ENCODE data around the gene GMDS.

The GMDS gene

DNA sequence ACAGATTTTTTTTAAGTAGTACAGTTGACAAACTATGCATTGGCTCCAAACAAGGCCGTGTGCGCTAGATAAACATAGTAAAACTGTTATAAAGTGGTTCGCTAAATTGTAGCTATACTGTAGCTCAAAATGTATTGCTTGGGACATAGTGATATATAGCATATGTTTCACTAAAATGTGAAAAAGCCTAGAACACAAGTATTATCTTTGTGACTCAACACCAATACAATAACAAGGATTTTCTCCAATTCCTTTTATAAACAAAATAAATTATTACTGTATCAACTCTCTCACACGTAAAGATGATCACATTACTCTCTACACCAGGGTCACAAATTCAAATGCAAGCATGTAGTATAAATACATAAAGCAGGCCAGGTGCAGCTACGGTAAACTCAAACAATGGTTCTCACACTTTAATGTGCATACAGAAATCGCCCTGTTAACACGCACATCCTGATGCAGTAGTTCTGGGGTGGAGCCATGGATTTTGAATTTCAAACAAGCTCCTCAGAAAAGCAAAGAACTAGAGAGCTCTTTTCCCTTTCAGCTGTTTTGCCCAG lies 214.6 kb downstream of the GMDS start:
- no peak for DNase-seq

DNA sequence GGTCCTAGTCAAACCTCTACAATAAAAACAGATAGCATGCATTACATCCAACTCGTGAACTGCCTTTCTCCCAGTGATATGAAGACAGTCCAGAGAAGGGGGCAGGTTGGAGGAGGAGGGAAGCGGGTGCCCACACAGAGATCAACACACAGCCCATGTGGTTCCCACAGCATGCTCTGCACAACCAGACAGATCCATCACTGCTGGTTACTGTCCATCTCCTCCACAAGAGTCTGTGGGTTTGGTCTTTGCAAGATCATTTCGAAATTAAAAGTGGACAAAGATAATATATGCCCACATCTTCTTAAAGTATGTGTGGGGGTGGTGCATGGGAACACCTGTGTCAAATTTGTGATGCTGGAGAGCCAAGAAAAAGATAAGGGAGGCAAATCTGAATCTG lies 215.5 kb downstream of the GMDS start:
- DNase-seq, result no peak

DNA sequence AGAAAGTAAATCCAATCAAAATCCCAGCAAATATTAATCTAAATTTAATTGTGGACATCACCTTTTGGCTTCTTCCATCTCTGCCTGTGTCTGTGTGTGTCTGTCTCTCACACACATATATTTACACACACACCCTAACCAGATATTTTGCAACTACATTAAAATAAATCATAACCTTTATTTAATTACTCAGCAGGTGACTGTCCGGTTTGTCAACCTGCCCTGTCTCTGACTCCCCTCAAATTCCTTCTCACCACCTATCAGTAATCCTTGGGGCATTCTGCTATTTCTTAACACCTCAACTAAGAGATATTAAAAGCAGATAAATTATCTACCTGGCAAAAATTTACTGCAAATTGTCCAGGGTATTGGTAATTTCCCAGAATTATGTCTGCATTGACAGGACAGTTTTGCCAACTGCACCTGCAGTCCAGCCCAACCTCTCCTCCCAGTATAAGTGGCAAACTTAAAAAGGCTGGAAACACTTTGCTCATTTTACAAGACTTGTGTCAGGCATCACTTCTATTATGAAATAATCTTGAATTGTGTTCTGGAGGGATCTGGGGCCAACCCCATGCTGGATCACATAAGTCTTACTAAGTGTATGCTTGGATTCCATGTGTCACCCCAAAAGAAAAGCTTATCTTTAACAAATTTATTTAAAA lies 216.1 kb downstream of the GMDS start:
- no peak for DNase-seq

DNA sequence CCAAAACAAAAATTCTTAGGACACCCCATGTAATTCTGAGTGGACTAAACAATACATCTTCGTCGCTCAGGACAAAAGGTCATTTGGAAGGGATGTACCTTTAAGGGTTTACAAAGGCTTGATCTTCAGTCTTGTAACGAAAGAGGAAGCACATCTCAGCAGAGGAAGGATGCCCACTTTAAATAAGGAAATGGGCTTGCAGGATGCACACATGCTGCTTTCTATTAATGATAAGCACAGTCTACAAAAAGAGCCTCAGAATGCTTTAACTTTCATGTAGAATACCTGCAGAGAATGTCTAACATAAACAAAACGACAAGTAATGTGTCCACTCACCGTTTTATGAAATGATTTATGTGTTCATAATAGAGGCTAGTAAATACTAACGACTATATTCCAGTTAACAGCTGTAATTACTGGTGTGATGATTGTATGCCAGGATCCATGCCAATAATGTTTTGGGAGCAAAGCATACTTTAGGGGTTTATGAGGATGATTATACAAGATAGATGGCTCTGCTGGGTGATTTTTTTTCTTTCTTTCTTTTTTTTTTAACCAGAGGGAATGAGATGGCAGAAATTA lies 216.9 kb downstream of the GMDS start:
- DNase-seq, result peak in 1 of 5 experiments; percentile 19

DNA sequence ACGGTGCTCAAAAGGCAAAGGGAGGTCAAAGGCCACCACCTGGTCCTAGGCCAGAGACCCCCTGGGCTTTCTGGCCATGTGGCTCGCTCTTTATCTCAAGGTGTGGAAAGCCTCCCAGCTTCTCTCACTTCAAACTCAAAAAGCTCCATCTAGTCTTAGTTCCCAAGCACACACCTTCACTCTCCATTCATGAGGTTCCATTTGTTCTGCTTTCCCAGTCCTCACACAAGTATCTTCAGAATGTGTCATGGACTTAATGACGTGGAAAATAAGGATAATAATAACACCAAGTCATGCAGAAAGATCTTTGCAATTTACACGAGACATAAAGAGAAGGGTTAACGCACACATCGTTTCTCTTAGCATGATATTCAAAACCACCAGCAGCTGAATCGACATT lies 219.3 kb downstream of the GMDS start:
- no peak for DNase-seq

DNA sequence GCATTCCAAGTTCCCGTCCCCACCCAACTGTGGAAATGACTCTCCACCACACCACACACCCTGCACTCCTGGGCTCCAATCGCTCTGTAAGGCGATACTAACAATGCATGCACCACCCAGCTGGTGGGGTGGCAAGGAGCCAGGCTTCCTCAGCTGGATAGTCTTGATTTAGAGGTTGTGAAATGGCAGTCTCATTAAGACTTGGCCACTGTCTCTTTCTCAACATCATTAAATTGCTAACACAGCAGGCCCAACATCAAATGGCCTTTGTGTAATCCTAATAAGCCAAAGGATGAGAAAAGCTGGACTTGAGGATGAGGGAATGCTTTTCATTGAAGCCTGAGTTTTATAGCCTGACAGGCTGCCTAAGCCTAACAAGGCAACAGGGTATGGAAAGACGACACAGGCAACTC lies 223.7 kb downstream of the GMDS start:
- DNase-seq, result no peak

DNA sequence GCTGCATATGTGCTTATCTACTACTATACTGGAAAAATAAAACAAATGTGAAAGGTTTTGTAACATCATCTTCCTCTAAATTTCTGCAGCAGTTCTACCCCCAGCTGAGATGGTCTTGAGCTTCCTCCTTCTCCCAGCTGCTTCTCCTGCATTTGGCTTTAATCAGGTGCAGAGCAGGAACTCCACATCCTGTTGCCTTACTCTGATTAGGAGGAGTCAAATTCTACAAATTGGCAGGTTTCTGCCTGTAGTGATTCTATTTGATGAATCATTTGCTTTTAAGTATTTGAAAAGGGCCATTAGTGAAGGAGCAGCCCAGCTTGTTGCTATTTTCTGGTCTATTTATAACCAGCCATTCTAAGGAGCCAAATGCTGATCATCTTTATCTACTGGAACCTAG lies 224.5 kb downstream of the GMDS start:
- no peak for DNase-seq

DNA sequence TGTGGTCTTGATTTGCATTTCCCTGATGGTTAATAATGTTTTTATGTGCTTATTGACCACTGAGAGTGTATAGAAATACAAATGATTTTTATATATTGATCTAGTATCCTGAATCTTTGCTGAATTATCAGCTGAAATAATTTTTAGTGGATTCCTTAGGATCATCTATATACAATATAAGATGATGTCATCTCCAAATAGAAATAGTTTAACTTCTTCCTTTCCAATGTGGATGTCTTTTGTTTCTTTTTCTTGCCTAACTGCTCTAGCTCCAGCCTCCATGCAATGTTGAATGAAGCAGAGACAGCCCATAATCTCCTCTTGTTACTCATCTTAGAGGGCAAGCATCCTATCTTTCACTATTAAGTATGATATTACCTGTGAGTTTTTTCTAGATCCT lies 226.4 kb downstream of the GMDS start:
- no peak for DNase-seq

DNA sequence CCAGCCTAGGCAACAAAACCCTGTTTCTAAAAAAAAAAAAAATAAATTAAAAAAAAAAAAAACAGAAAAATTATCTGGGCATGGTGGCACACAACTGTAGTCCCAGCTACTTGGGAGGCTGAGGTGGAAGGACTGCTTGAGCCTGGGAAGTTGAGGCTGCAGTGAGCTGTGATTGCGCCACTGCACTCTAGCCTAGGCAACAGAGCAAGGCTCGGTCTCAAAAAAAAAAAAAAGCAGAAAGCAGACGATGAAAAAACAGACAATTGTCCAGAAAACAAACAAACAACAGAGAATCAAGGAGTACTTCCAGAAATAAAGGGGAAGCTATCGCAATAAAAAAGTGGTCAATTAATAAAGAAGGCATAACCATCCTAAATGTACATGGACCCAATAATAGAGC lies 229.4 kb downstream of the GMDS start:
- no peak for DNase-seq

DNA sequence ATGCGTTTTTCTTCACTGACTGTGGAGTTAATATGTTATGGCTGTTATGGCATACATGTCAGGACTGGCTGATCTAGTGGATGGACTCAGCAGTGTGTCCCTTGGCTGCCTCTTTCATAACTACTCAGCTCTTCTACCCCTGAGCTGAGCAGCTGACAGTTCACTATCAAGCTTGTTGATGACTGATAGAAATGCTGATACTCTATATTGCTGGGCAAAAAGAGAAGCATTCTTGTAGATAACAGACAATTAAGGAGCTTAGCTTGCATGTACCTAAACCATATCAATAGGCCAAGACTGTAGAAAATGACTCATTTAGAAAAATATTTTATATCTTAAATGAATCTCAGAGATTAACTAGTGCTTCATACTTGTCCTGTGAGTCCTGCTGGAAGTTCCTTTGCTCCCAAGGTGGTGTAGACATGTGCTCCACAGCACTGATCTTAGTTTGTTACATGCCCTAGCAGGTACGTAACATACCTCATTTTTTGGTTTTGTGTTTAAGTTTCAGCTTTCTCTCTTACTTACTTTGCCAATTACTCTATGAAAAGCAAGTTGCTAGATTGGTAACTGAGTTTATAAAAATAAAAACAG lies 236.9 kb downstream of the GMDS start:
- no peak for DNase-seq

DNA sequence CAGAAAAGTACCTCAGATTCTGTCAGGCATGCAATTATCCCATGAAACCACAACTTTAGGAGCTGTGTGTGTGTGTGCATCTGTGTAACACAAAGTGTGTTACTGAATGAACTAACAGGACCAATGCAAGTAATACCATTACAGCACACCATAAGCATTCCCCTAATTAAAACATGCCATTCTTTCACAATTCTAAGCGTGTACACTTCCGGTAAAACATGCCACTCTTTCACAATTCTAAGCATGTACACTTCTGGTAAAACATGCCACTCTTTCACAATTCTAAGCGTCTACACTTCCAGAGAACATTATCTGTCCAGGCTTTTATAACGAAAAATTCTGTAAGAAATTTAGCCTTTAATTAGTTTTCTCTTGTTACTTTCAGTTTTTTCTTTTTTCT lies 238.2 kb downstream of the GMDS start:
- DNase-seq, result no peak

DNA sequence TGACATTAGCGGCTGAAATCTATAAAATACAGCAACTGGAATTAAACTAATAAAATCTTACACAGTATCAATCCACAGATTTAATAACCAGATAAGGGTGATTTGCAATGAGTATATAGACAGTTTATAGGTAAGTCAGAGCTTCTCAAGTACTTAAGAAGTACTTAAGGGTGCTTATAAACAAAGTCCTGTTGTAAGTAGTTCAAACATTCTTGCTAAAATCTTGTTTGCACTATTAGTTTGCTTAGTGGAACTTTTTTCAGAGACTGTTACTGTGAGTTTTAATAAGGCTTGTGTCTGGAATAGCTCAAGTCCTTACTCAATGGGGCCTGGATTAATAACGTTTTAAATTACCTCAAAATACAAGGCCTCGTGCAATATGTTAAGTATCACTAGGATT lies 240.5 kb downstream of the GMDS start:
- no peak for DNase-seq

DNA sequence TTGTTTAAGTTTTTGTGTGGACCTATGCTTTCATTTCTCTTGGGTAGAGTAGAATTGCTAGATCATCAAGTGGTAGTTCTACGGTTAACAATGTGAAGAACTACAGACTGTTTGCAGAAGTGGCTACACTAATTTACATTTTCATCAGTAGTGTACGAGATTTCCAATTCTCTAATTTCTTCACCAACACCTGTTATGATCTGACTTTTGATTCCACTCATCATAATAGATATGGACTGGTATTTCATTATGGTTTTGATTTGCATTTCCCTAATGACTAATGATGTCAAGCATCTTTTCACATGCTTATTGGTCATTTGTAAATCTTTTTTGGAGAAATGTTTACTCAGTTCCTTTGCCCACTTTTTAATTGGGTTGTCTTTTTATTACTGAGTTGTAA lies 244.4 kb downstream of the GMDS start:
- DNase-seq, result no peak

DNA sequence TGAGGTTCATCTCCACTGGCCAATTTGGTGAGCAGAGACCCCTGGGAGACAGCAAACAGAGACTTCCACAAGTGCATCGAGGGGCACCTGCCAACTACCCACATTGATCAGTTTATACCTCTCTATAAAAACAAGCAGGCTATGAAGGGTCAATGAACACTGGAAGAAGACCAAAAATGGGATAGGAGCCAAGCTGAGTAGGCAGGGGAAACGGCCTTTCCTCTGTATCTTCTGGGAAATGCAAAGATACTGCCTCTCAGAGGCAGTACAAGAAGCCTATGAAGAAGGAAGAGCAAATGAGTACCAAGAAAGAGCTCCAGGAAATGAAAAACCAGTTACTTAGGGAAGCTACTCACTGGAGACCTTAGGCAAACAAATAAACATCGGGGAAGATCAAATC lies 247.7 kb downstream of the GMDS start:
- DNase-seq, result no peak

DNA sequence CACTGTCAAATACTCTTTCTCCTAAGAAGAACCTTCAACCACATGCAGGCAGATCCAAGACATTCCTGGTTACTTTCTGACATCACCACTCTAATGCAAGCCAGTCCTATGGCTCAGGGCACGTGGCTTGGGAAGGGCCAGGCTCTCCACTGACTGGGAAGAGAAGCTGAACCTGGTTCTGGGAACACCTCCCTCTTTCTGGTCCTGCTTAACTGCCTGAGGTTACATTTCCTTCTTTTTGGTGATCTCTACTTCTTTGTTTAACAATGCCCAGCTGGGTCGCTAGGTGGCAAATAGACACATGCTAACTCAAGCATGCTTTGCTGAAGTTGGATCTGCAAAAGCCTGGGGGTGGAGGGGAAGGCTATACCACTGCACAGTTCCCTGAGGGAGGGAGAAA lies 249.8 kb downstream of the GMDS start:
- DNase-seq, result no peak

DNA sequence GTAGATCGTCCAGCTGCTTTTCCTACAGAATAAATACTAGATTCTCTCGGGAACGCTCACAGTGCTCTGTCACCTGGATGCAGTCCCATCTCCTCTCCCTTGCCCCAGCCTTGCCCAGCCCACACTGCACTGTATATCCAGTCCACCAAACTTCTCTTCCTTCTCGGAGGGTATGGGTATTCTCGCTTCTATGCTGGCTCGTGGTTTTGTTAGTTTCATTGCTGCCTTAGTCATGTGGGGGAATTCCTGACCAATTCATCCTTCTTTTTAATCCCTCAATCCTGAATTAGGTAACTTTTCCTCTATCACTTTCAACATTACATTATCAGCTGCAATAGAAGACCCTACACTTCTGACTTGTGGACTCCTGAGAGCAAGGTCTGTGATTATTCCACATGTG lies 252.4 kb downstream of the GMDS start:
- DNase-seq, result no peak

DNA sequence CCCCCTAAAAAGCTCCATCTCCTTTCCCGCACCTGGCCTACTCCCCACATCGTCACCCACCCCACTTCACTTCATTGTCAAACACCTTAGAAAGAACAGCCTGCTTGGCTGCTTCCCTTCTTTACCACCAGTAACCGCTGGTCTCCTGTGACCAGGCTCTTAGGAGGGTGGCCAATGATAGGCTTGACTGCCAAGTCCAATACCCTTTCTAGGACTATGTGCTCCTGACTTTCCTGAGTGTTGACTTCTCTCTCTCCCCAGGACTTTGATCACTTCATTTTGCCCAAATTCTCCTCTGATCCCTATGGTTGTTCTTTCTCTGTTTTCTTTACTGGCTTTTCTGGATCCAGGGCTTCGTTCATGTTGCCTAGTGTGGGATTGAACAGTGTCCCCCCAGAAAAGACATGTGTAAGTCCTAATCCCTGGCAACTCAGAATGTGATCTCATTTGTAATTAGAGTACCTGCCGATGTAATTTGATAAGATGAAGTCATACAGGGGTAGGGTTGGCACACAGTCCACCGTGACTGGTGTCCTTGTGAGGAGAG lies 254.0 kb downstream of the GMDS start:
- no peak for DNase-seq

DNA sequence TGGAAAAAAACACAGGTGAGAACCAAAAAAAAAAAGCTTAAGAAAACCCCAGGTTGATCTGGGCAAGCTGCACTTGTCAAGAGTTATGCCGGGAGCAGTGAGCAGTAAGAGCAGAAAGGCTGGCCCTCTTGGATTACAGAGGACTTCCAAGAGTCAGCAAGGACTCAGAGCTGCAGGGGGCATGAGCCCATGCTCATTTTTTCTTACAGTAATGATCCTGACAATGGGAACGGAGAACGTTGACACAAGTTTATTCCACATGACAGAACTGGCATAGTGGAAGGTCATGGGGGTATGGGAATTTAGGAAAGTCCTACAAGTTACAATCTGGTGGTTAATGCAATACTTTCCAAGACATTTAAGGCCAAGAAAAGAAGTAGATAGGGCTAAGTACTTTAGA lies 256.6 kb downstream of the GMDS start:
- DNase-seq, result no peak

DNA sequence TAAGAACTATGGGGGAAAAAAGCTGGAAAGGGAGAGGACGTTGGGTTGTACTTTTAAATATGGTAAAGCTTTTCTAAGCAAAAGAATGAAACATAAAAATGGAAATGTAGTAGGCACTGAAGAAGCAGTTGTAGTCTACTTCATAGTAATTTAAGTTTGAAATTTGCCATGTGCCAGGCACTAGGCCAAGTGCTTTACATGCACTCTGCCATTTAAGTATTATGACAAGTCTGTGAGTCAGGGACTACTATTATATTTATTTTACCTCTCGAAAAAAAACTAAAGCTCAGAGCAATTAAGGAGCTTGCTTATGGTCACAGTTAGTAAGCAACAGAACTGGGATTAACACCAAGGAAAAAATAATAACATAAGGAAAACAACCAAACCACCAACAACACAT lies 257.8 kb downstream of the GMDS start:
- DNase-seq, result no peak

DNA sequence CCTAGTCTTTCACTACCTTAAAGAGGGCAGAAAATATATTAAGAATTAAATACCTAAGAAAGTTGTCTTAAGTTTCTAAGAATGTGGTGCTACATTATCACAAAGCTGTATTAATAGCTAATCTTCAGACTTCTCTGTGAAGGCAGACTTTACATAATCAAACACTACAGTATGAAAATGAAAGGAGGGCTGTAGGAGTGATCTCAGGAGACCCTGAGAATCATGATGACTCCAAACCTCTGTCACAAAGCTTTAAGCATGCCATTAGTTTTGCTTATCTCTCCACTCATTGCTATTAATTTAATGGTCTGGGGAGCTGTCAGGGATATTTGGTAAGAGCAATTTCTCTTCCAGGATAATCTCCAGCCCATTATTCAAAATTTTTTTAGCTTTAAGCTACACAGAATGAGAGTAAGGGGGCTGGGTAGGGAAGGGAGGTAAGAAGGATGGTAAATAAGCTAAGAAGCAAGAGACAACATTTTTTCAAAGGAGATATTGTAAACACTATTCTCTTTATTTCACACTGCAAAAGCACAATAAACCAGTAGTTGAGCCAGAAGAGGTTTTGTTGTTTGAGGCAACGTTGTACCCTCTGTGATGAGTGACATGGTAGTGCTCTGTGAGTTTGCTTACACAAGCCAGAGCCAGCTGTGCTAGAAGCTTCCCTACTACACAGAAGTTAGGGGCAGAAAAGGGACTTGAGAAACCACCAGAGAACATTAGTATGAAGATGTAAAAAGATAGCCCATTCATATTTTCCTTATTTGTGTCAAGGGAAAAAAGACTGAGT lies 258.8 kb downstream of the GMDS start:
- no peak for DNase-seq

DNA sequence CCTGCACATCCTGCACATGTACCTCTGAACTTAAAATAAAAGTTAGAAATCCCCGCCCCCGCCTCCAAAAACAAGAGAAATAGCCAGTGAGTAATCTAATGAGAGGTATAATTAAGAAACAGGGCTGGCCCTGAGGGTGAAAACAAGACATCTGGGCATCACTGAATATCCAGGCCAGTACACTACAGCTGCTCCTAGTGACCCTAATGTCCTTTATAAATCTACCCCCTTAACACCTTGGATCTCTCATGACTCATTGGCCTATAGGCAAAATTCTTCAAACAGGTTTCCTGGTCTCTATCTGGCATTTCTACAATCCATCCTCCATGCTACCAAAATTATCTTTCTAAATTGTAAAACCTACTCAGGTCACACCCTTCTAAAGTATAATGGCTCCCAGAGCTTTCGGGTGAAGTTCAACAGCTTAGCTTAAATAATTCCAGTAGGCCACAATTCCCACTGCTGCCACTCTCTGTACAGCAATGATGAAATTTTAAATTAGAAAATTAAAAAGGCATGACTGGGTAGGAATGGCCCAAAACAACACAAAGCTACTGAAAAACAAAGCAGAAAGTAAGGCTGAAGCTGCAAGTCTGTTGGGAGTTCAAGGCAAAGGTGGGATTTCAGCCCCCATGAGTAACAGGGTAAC lies 260.9 kb downstream of the GMDS start:
- DNase-seq, result no peak

DNA sequence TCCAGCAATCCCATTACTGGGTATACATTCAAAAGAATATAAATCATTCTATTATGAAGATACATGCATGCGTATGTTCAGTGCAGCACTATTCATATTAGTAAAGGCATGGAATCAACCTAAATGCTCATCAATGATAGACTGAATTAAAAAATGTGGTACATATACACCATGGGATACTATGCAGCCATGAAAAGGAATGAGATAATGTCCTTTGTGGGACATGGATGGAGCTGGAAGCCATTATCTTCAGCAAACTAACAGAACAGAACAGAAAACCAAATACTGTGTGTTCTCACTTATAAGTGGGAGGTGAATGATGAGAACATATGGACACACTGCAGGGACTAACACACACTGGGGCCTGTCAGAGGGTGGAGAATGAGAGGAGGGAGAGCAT lies 261.6 kb downstream of the GMDS start:
- no peak for DNase-seq

DNA sequence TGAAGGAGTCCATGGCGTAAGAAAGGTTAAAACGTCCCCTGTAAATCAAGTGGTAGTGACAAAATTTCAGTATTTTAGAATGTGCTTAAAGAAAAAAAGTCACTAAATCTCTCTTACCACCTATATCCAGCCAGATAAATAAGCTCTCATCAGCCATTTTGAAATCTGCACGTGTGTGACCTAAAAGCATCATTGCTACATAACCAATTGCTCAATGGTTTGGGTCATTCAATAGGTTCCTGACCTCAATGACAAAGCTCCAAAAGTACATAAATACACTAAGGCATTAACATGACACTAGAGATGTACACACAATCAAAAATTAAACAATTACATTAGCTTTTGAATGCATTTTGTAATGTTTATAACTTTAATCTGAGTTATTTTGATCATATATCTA lies 272.4 kb downstream of the GMDS start:
- DNase-seq, result no peak

All from T-helper 2 cell (primary cell).